ENCODE data around the gene TRMT1. TPM values are rescaled to one million over a fixed set of nuclear protein-coding genes. Genes with fewer than 3 reads are reported as not detected.
A peak's percentile ranks its signal among the peaks of the same experiment; 100 is the strongest.

Gene TRMT1
- total RNA-seq, 1 experiment from 2014 or later = 52.0 TPM

DNA sequence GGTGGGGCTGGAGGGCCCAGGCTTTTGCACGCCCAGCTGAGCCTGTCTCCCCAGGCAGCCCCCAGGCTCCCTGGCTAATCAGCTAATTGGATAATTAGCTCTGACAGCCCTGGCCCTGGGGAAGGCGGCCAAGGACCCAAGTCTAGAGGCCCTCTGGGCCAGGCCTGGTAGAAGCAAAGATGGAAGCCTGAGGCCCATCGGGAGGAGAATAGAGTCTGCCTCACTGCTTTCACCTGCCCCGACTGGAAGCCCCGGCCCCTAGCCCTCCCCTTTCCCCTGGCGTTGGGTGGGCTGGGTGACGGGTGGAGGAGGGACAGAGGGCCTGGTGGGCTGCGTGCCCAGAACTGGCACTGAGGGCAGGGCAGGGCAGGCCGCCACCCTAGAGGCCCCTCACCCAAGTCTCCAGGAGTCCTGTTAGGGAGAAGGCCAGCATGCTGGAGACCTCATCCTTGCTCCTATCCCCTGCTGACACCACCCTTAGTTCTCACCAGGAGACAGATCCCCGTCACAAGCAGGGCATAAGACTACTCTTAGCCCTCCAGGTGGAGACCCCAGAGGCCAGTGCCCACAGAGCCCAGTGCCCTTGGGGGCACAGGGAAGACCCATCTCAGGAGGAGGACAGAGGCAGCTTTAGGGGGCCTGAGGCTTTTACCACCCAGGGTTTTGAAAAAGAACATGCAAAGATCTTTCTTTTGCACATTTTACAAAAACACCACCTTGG is 25.9 kb downstream of the TRMT1 start:
- intact Hi-C loops (cut with micrococcal nuclease; ENCODE audit: unreplicated experiment) (loop anchor here (5.0 to 10.0 kb wide), 2 partner anchors 56 to 113 kb away; no protein-coding TSS in a partner anchor), in situ Hi-C loops (cut with HindIII; ENCODE audit: low pct_unique_long_range_greater_than_20kb, low sequenced_read_pairs) (no loop called here)
- no peaks in the 10 kb centered on the region for H3K27me3 ChIP-seq (ENCODE audit: control insufficient read depth, insufficient read depth, low read length)
- POLR2A ChIA-PET = no interaction called here
- no peak overlapping the region for H3K4me3 ChIP-seq (ENCODE audit: low read depth in 2 of 2, low read length in 2 of 2)
- BruUV-seq (replicated peaks) = no TSS peak
- ATAC-seq = no peak
- TF ChIP-seq, protein P1, sequence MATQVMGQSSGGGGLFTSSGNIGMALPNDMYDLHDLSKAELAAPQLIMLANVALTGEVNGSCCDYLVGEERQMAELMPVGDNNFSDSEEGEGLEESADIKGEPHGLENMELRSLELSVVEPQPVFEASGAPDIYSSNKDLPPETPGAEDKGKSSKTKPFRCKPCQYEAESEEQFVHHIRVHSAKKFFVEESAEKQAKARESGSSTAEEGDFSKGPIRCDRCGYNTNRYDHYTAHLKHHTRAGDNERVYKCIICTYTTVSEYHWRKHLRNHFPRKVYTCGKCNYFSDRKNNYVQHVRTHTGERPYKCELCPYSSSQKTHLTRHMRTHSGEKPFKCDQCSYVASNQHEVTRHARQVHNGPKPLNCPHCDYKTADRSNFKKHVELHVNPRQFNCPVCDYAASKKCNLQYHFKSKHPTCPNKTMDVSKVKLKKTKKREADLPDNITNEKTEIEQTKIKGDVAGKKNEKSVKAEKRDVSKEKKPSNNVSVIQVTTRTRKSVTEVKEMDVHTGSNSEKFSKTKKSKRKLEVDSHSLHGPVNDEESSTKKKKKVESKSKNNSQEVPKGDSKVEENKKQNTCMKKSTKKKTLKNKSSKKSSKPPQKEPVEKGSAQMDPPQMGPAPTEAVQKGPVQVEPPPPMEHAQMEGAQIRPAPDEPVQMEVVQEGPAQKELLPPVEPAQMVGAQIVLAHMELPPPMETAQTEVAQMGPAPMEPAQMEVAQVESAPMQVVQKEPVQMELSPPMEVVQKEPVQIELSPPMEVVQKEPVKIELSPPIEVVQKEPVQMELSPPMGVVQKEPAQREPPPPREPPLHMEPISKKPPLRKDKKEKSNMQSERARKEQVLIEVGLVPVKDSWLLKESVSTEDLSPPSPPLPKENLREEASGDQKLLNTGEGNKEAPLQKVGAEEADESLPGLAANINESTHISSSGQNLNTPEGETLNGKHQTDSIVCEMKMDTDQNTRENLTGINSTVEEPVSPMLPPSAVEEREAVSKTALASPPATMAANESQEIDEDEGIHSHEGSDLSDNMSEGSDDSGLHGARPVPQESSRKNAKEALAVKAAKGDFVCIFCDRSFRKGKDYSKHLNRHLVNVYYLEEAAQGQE (IDR thresholded peaks at IDR 0.05; ENCODE audit: insufficient read depth in 1 of 2, low read depth in 2 of 2, low read length in 1 of 2) = no peak
- TF ChIP-seq, protein P2, sequence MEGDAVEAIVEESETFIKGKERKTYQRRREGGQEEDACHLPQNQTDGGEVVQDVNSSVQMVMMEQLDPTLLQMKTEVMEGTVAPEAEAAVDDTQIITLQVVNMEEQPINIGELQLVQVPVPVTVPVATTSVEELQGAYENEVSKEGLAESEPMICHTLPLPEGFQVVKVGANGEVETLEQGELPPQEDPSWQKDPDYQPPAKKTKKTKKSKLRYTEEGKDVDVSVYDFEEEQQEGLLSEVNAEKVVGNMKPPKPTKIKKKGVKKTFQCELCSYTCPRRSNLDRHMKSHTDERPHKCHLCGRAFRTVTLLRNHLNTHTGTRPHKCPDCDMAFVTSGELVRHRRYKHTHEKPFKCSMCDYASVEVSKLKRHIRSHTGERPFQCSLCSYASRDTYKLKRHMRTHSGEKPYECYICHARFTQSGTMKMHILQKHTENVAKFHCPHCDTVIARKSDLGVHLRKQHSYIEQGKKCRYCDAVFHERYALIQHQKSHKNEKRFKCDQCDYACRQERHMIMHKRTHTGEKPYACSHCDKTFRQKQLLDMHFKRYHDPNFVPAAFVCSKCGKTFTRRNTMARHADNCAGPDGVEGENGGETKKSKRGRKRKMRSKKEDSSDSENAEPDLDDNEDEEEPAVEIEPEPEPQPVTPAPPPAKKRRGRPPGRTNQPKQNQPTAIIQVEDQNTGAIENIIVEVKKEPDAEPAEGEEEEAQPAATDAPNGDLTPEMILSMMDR (IDR thresholded peaks at IDR 0.05) = no peak
- TF ChIP-seq POLR2AphosphoS5 (IDR thresholded peaks at IDR 0.05; ENCODE audit: low read depth, low read length) (no peak), SIN3A (IDR thresholded peaks at IDR 0.05; ENCODE audit: borderline replicate concordance, insufficient read depth, low read depth, low read length) (no peak), TCF7L2 (IDR thresholded peaks at IDR 0.05; ENCODE audit: low read depth, low read length) (no peak)
- no peaks in the 10 kb centered on the region; the same call in 1 of the 2 replicates for H3K36me3 ChIP-seq (ENCODE audit: control insufficient read depth, insufficient read depth, low read length)
- peak overlapping the region; percentile 44; the same call in 1 of the 2 replicates for H3K27ac ChIP-seq (ENCODE audit: low read length)
- CTCF ChIA-PET = no interaction called here
- H3K4me1 ChIP-seq (ENCODE audit: control insufficient read depth, insufficient read depth, low read length) = peaks cover 42% of the 10 kb centered on the region
- no peak for DNase-seq (ENCODE audit: low read depth, low spot score)
- no peaks in the 10 kb centered on the region for H3K9me3 ChIP-seq (ENCODE audit: control insufficient read depth, insufficient read depth, low read depth, low read length)

DNA sequence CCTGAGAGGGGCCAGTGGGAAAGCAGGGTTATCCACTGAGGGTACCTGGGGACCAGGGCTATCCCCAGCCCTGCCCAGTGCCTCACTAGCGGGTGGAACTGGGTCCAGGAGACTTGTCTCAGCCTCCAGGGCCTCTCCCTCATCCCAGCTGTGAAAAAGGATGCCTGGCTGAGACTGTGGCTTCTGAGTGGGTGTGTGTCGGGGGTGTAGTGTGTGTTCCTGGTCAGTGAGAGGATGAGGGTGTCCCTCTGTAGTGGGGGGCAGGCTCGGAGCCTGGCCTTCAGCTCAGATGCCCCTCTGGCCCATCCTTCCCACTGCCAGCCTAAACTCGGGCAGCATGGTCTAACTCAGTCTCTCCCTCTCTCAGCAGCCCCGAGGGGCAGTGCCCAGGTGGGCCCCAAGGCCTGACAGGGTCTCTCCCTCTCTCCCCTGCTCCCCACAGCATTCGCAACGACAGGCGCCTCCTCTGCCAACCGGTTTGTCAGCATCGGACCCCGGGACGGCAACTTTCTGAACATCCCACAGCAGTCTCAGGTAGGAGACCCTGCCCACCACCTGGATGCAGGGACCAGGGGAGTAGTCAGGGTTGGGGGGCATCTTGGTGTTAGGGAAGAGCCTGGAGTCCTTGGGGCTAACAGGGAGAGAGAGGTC is 26.6 kb downstream of the TRMT1 start:
- no peak for DNase-seq (ENCODE audit: low read depth, low spot score)
- no peak overlapping the region for H3K4me3 ChIP-seq (ENCODE audit: low read depth in 2 of 2, low read length in 2 of 2)
- BruUV-seq (replicated peaks) = no TSS peak
- H3K27me3 ChIP-seq (ENCODE audit: control insufficient read depth, insufficient read depth, low read length) = no peaks in the 10 kb centered on the region
- in situ Hi-C loops (cut with HindIII; ENCODE audit: low pct_unique_long_range_greater_than_20kb, low sequenced_read_pairs) = no loop called here
- no peaks in the 10 kb centered on the region; the same call in 1 of the 2 replicates for H3K36me3 ChIP-seq (ENCODE audit: control insufficient read depth, insufficient read depth, low read length)
- TF ChIP-seq TCF7L2 (IDR thresholded peaks at IDR 0.05; ENCODE audit: low read depth, low read length) = no peak
- TF ChIP-seq, protein P2 (IDR thresholded peaks at IDR 0.05) = no peak
- TF ChIP-seq POLR2AphosphoS5 (IDR thresholded peaks at IDR 0.05; ENCODE audit: low read depth, low read length) = no peak
- no peak for TF ChIP-seq SIN3A (IDR thresholded peaks at IDR 0.05; ENCODE audit: borderline replicate concordance, insufficient read depth, low read depth, low read length)
- TF ChIP-seq, protein P1 (IDR thresholded peaks at IDR 0.05; ENCODE audit: insufficient read depth in 1 of 2, low read depth in 2 of 2, low read length in 1 of 2) = no peak
- intact Hi-C loops (cut with micrococcal nuclease; ENCODE audit: unreplicated experiment) = loop anchor here (5.0 to 10.0 kb wide), 2 partner anchors 55 to 113 kb away; no protein-coding TSS in a partner anchor
- ChIA-PET POLR2A (no interaction called here), CTCF (no interaction called here)
- no peaks in the 10 kb centered on the region for H3K9me3 ChIP-seq (ENCODE audit: control insufficient read depth, insufficient read depth, low read depth, low read length)
- no peak overlapping the region for H3K27ac ChIP-seq (ENCODE audit: low read length)
- no peak for ATAC-seq
- H3K4me1 ChIP-seq (ENCODE audit: control insufficient read depth, insufficient read depth, low read length) = peaks cover 37% of the 10 kb centered on the region

Data from Panc1 (cell line).